ENCODE results near the gene PTPRE.

The PTPRE gene

GRCh38 chr10:127878475-127879055 lies 28.3 kb upstream of the PTPRE start:
- Histone ChIP-seq H3K9me3 (no peaks in the 10 kb centered on the region), H3K36me3 (no peaks in the 10 kb centered on the region), H3K4me1 (no peaks in the 10 kb centered on the region), H3K27me3 (peaks cover 0 to 9% of the 10 kb centered on the region in 2 donors), H3K27ac (no peak overlapping the region), H3K4me3 (no peak overlapping the region)
- no peak for TF ChIP-seq CTCF (IDR thresholded peaks at IDR 0.05)
- intact Hi-C loops (cut with DNase I; ENCODE audit: low total_unique reads) = no loop called here
- no peak for DNase-seq

GRCh38 chr10:127880557-127880956 lies 26.3 kb upstream of the PTPRE start:
- H3K36me3 ChIP-seq = no peaks in the 10 kb centered on the region
- H3K4me3 ChIP-seq = no peak overlapping the region
- H3K4me1 ChIP-seq = no peaks in the 10 kb centered on the region
- peak in 1 of 2 donors; percentile 36 for DNase-seq
- no peaks in the 10 kb centered on the region for H3K9me3 ChIP-seq
- H3K27ac ChIP-seq = no peak overlapping the region
- intact Hi-C loops (cut with DNase I; ENCODE audit: low total_unique reads) = no loop called here
- no peak for TF ChIP-seq CTCF (IDR thresholded peaks at IDR 0.05)
- H3K27me3 ChIP-seq = no peaks in the 10 kb centered on the region

- TF ChIP-seq CTCF (IDR thresholded peaks at IDR 0.05) = no peak
- Histone ChIP-seq H3K9me3 (no peaks in the 10 kb centered on the region), H3K4me1 (no peaks in the 10 kb centered on the region), H3K27me3 (no peaks in the 10 kb centered on the region), H3K27ac (no peak overlapping the region), H3K36me3 (no peaks in the 10 kb centered on the region), H3K4me3 (no peak overlapping the region)
- intact Hi-C loops (cut with DNase I; ENCODE audit: low total_unique reads) = no loop called here
- DNase-seq = no peak
Observed at GRCh38 chr10:127881262-127881661, 25.6 kb upstream of the PTPRE start.

- no peak overlapping the region for H3K4me3 ChIP-seq
- H3K36me3 ChIP-seq = no peaks in the 10 kb centered on the region
- DNase-seq = no peak
- H3K9me3 ChIP-seq = no peaks in the 10 kb centered on the region
- H3K27me3 ChIP-seq = no peaks in the 10 kb centered on the region
- H3K4me1 ChIP-seq = no peaks in the 10 kb centered on the region
- TF ChIP-seq CTCF (IDR thresholded peaks at IDR 0.05) = no peak
- no peak overlapping the region for H3K27ac ChIP-seq
- intact Hi-C loops (cut with DNase I; ENCODE audit: low total_unique reads) = no loop called here
Observed at GRCh38 chr10:127882391-127882790, 24.5 kb upstream of the PTPRE start.

- Histone ChIP-seq H3K27me3 (no peaks in the 10 kb centered on the region), H3K4me3 (no peak overlapping the region), H3K36me3 (no peaks in the 10 kb centered on the region), H3K4me1 (no peaks in the 10 kb centered on the region), H3K9me3 (no peaks in the 10 kb centered on the region), H3K27ac (no peak overlapping the region)
- DNase-seq = no peak
- no peak for TF ChIP-seq CTCF (IDR thresholded peaks at IDR 0.05)
- intact Hi-C loops (cut with DNase I; ENCODE audit: low total_unique reads) = no loop called here
Observed at GRCh38 chr10:127882801-127883459, 24.0 kb upstream of the PTPRE start.

Data from tibial artery (tissue), 4 donors.